GM19397 (cell line): ENCODE data around the gene PCDHB1.
"Not testable (repeated sequence)": the region's sequence is repeated elsewhere in the genome, so short reads cannot be mapped to it uniquely, and the experiment has no call there.

Experiments used
- ATAC-seq: cut with Tn5 transposase; IDR thresholded peaks from one replicate; pipeline ENCODE4 v1.9.1; 2021; ENCODE audit warnings: mild to moderate bottlenecking, moderate library complexity; ENCODE audit not compliant: unreplicated experiment

Gene PCDHB1

GRCh38 chr5:141051521-141051866, 320 bp downstream of the PCDHB1 start:
- ATAC-seq: no peak

- ATAC-seq: no peak
These were observed 26.7 kb downstream of the PCDHB1 start for GRCh38 chr5:141077826-141078225.

GRCh38 chr5:141082228-141082627, 31.1 kb downstream of the PCDHB1 start:
- no peak for ATAC-seq

- ATAC-seq: no peak
These were observed 33.4 kb downstream of the PCDHB1 start for GRCh38 chr5:141084487-141084989.

- ATAC-seq: no peak
These were observed 43.5 kb downstream of the PCDHB1 start, which contains the start of gene PCDHB2 for GRCh38 chr5:141094481-141095262. Gene PCDHB2 (plus strand): TSS chr5:141094615. CDS start chr5:141094791, 176 bp downstream.

- ATAC-seq: no peak
These were observed 44.1 kb downstream of the PCDHB1 start for GRCh38 chr5:141095263-141095641.

- not testable (repeated sequence) for ATAC-seq
These were observed 45.0 kb downstream of the PCDHB1 start for GRCh38 chr5:141096181-141096580.

- not testable (repeated sequence) for ATAC-seq
These were observed 45.4 kb downstream of the PCDHB1 start for GRCh38 chr5:141096586-141096985.

GRCh38 chr5:141100243-141100805, 49.1 kb downstream of the PCDHB1 start, which contains the start of gene PCDHB3:
Gene PCDHB3 (plus strand): TSS chr5:141100473. CDS start chr5:141100650, 177 bp downstream.
- ATAC-seq: no peak

GRCh38 chr5:141101059-141101458, 49.9 kb downstream of the PCDHB1 start:
- ATAC-seq: no peak

GRCh38 chr5:141102070-141102469, 50.9 kb downstream of the PCDHB1 start:
- not testable (repeated sequence) for ATAC-seq

- ATAC-seq: not testable (repeated sequence)
These were observed 51.3 kb downstream of the PCDHB1 start for GRCh38 chr5:141102471-141102870.

- no peak for ATAC-seq
These were observed 54.2 kb downstream of the PCDHB1 start for GRCh38 chr5:141105350-141105749.
